ENCODE data around the gene C3.
"Not testable (repeated sequence)": the region's sequence is repeated elsewhere in the genome, so short reads cannot be mapped to it uniquely, and the experiment has no call there.

C3 gene

GRCh38 chr19:6663236-6664201 lies 56.9 kb downstream of the C3 start:
- DNase-seq (ENCODE audit: low spot score) = no peak

GRCh38 chr19:6662702-6663101 lies 57.7 kb downstream of the C3 start:
- no peak for DNase-seq (ENCODE audit: low spot score)

- DNase-seq (ENCODE audit: low spot score) = not testable (repeated sequence)
Observed at GRCh38 chr19:6661509-6662244, 58.8 kb downstream of the C3 start.

- no peak for DNase-seq (ENCODE audit: low spot score)
Observed at GRCh38 chr19:6660930-6661329, 59.5 kb downstream of the C3 start.

- DNase-seq (ENCODE audit: low spot score) = not testable (repeated sequence)
Observed at GRCh38 chr19:6656390-6656789, 64.1 kb downstream of the C3 start.

- DNase-seq (ENCODE audit: low spot score) = no peak
Observed at GRCh38 chr19:6654347-6655310, 65.8 kb downstream of the C3 start.

GRCh38 chr19:6652805-6653094 lies 67.7 kb downstream of the C3 start:
- no peak for DNase-seq (ENCODE audit: low spot score)

- DNase-seq (ENCODE audit: low spot score) = no peak
Observed at GRCh38 chr19:6651965-6652804, 68.3 kb downstream of the C3 start.

- no peak for DNase-seq (ENCODE audit: low spot score)
Observed at GRCh38 chr19:6649185-6649584, 71.3 kb downstream of the C3 start.

GRCh38 chr19:6648141-6648715 lies 72.2 kb downstream of the C3 start:
- no peak for DNase-seq (ENCODE audit: low spot score)

GRCh38 chr19:6644796-6645195 lies 75.7 kb downstream of the C3 start:
- DNase-seq (ENCODE audit: low spot score) = no peak

GRCh38 chr19:6640333-6640732 lies 80.1 kb downstream of the C3 start:
- DNase-seq (ENCODE audit: low spot score) = not testable (repeated sequence)

GRCh38 chr19:6639439-6639838 lies 81.0 kb downstream of the C3 start:
- no peak for DNase-seq (ENCODE audit: low spot score)

GRCh38 chr19:6633456-6633813 lies 87.0 kb downstream of the C3 start:
- not testable (repeated sequence) for DNase-seq (ENCODE audit: low spot score)

GRCh38 chr19:6632747-6633455 lies 87.5 kb downstream of the C3 start:
- peak; percentile 80 for DNase-seq (ENCODE audit: low spot score)

GRCh38 chr19:6632002-6632621 lies 88.3 kb downstream of the C3 start:
- DNase-seq (ENCODE audit: low spot score) = peak; percentile 72
